Mucosa of descending colon (tissue), 3 donors: ENCODE measurements around the gene UQCRC1. TPM values are rescaled to one million over a fixed set of nuclear protein-coding genes. Genes with fewer than 3 reads are reported as not detected.

Experiments used
- ATAC-seq: fragments of 200-7000 bp; cut with Tn5 transposase; one replicate; pipeline ENCODE4 v1.9.1; 2020; ENCODE audit warnings: mild to moderate bottlenecking, moderate library complexity
- DNase-seq, 3 donors: peaks; one replicate each; pipeline ENCODE4 v3.0.0-alpha.2; 2020
- H3K36me3 ChIP-seq: fragments of 200-600 bp; one replicate; pipeline ENCODE4 v1.8.0; 2021; ENCODE audit warnings: low read depth, mild to moderate bottlenecking
- H3K4me1 ChIP-seq: fragments of 200-600 bp; one replicate; pipeline ENCODE4 v1.8.0; 2021; ENCODE audit warnings: low read depth, mild to moderate bottlenecking
- H3K4me3 ChIP-seq: fragments of 200-600 bp; one replicate; pipeline ENCODE4 v1.8.0; 2021; ENCODE audit warnings: mild to moderate bottlenecking
- H3K9me3 ChIP-seq: fragments of 200-600 bp; one replicate; pipeline ENCODE4 v1.8.0; 2021; ENCODE audit warnings: mild to moderate bottlenecking
- CTCF ChIP-seq: fragments of 200-600 bp; IDR thresholded peaks from one replicate; pipeline ENCODE4 v1.8.0; 2022; ENCODE audit warnings: antibody characterized with exemption, mild to moderate bottlenecking
- intact Hi-C, 2 donors: fragments of 100-400 bp; cut with DNase I in 1 of 2; cut with micrococcal nuclease in 1 of 2; formaldehyde crosslinking; loops; one replicate each; pipeline versions ENCODE4 v1.11.0 to v1.11.1; 2022; cut with DNase I, micrococcal nuclease
- total RNA-seq, 3 donors: library from RNA; stranded (reverse); fragmentation: NEBNext Ultra II Directional in 2 of 3; extraction: Animal tissue kit (Norgen Biotek cat#: 25700) in 2 of 3; gene quantifications; one replicate each; pipeline versions ENCODE4 v1.2.1 to v1.2.4, GENCODE V29; 2021 to 2023
- donor health status: DM: no; HTN: no; CAD: no; lungs with moderate emphysema.
- donor health status: DM: no; HTN: no; CAD: no.
- donor health status: DM: no; HTN: yes; CAD: no.

UQCRC1 gene
- total RNA-seq, 3 donors from 2014 or later = 384 to 562 (median 554) TPM

GRCh38 chr3:48593337-48593736 lies 16.1 kb downstream of the UQCRC1 start:
- H3K4me1 ChIP-seq = peaks cover 15% of the 10 kb centered on the region
- no peak overlapping the region for H3K4me3 ChIP-seq
- no peaks in the 10 kb centered on the region for H3K9me3 ChIP-seq
- intact Hi-C loops = no loop called here
- no peak for TF ChIP-seq CTCF
- H3K36me3 ChIP-seq = no peaks in the 10 kb centered on the region
- DNase-seq (no peak), ATAC-seq (no peak)

GRCh38 chr3:48592519-48593087 lies 16.8 kb downstream of the UQCRC1 start:
- Histone ChIP-seq H3K9me3 (no peaks in the 10 kb centered on the region), H3K4me1 (peaks cover 15% of the 10 kb centered on the region), H3K4me3 (no peak overlapping the region), H3K36me3 (no peaks in the 10 kb centered on the region)
- intact Hi-C loops = no loop called here
- no peak for TF ChIP-seq CTCF
- ATAC-seq (no peak), DNase-seq (no peak)

- H3K9me3 ChIP-seq = no peaks in the 10 kb centered on the region
- no peaks in the 10 kb centered on the region for H3K36me3 ChIP-seq
- no peak for TF ChIP-seq CTCF
- no peak overlapping the region for H3K4me3 ChIP-seq
- intact Hi-C loops = no loop called here
- DNase-seq (no peak), ATAC-seq (no peak)
- H3K4me1 ChIP-seq = peaks cover 15% of the 10 kb centered on the region
These were observed 17.4 kb downstream of the UQCRC1 start for GRCh38 chr3:48591886-48592518.

GRCh38 chr3:48591436-48591835 lies 18.0 kb downstream of the UQCRC1 start:
- TF ChIP-seq CTCF = no peak
- no peak for ATAC-seq
- H3K36me3 ChIP-seq = no peaks in the 10 kb centered on the region
- no peaks in the 10 kb centered on the region for H3K9me3 ChIP-seq
- intact Hi-C loops = no loop called here
- no peak overlapping the region for H3K4me3 ChIP-seq
- peaks cover 15% of the 10 kb centered on the region for H3K4me1 ChIP-seq
- no peak for DNase-seq

GRCh38 chr3:48588230-48588629 lies 21.2 kb downstream of the UQCRC1 start:
- DNase-seq = no peak
- intact Hi-C loops = no loop called here
- no peak for ATAC-seq
- no peaks in the 10 kb centered on the region for H3K36me3 ChIP-seq
- H3K4me1 ChIP-seq = no peaks in the 10 kb centered on the region
- H3K9me3 ChIP-seq = no peaks in the 10 kb centered on the region
- no peak overlapping the region for H3K4me3 ChIP-seq
- TF ChIP-seq CTCF = no peak
